ENCODE data around the gene SLC35G4. TPM values are rescaled to one million over a fixed set of nuclear protein-coding genes. Genes with fewer than 3 reads are reported as not detected.

SLC35G4 gene
- total RNA-seq, 1 experiment from 2014 or later, result not detected

- H3K4me1 ChIP-seq, result no peaks in the 10 kb centered on the region
- no peaks in the 10 kb centered on the region for H3K4me1 Mint-ChIP-seq (ENCODE audit: low read depth, unreplicated experiment)
- BruUV-seq (replicated peaks), result no TSS peak
- no peak overlapping the region for H3K4me3 ChIP-seq (ENCODE audit: low read depth, low read length)
- H3K4me3 Mint-ChIP-seq (ENCODE audit: unreplicated experiment), result no peak overlapping the region
- POLR2A ChIA-PET, result no interaction called here
- no peaks in the 10 kb centered on the region for H3K9me3 Mint-ChIP-seq (ENCODE audit: unreplicated experiment)
- no peak overlapping the region for H3K27ac Mint-ChIP-seq (ENCODE audit: unreplicated experiment)
- CTCF ChIA-PET, result no interaction called here
- no peak for DNase-seq
- no peaks in the 10 kb centered on the region for H3K36me3 ChIP-seq (ENCODE audit: control insufficient read depth, insufficient read depth, low read length)
- H3K27me3 Mint-ChIP-seq (ENCODE audit: insufficient read depth, unreplicated experiment), result peaks cover 30% of the 10 kb centered on the region
- H3K9me3 ChIP-seq, result no peaks in the 10 kb centered on the region
- no peaks in the 10 kb centered on the region for H3K36me3 Mint-ChIP-seq (ENCODE audit: insufficient read depth, unreplicated experiment)
- intact Hi-C loops (cut with micrococcal nuclease; ENCODE audit: unreplicated experiment), result no loop called here
- H3K27me3 ChIP-seq (replicated peaks; ENCODE audit: control insufficient read depth, insufficient read depth, low read length), result no peaks in the 10 kb centered on the region
- TF ChIP-seq CTCF (IDR thresholded peaks at IDR 0.05; ENCODE audit: insufficient read depth in 1 of 2, low read depth in 1 of 2, low read length in 1 of 2, severe bottlenecking in 1 of 2, unreplicated experiment in 1 of 2), result peak in 1 of 2 experiments; percentile 12
Observed at GRCh38 chr18:11570769-11571412, 38.5 kb upstream of the SLC35G4 start.

- no peaks in the 10 kb centered on the region for H3K9me3 ChIP-seq
- CTCF ChIA-PET, result no interaction called here
- H3K4me1 ChIP-seq, result no peaks in the 10 kb centered on the region
- no peak for DNase-seq
- H3K27ac Mint-ChIP-seq (ENCODE audit: unreplicated experiment), result no peak overlapping the region
- no peak overlapping the region for H3K4me3 ChIP-seq (ENCODE audit: low read depth, low read length)
- POLR2A ChIA-PET, result no interaction called here
- H3K36me3 Mint-ChIP-seq (ENCODE audit: insufficient read depth, unreplicated experiment), result no peaks in the 10 kb centered on the region
- peaks cover 28% of the 10 kb centered on the region for H3K27me3 Mint-ChIP-seq (ENCODE audit: insufficient read depth, unreplicated experiment)
- H3K27me3 ChIP-seq (replicated peaks; ENCODE audit: control insufficient read depth, insufficient read depth, low read length), result no peaks in the 10 kb centered on the region
- no peak for TF ChIP-seq CTCF (IDR thresholded peaks at IDR 0.05; ENCODE audit: insufficient read depth in 1 of 2, low read depth in 1 of 2, low read length in 1 of 2, severe bottlenecking in 1 of 2, unreplicated experiment in 1 of 2)
- H3K4me3 Mint-ChIP-seq (ENCODE audit: unreplicated experiment), result no peak overlapping the region
- intact Hi-C loops (cut with micrococcal nuclease; ENCODE audit: unreplicated experiment), result no loop called here
- no peaks in the 10 kb centered on the region for H3K9me3 Mint-ChIP-seq (ENCODE audit: unreplicated experiment)
- no peaks in the 10 kb centered on the region for H3K4me1 Mint-ChIP-seq (ENCODE audit: low read depth, unreplicated experiment)
- no peaks in the 10 kb centered on the region for H3K36me3 ChIP-seq (ENCODE audit: control insufficient read depth, insufficient read depth, low read length)
- no TSS peak for BruUV-seq (replicated peaks)
Observed at GRCh38 chr18:11572201-11572600, 37.2 kb upstream of the SLC35G4 start.

GRCh38 chr18:11574545-11574944, 34.9 kb upstream of the SLC35G4 start:
- no peak for DNase-seq
- BruUV-seq (replicated peaks), result no TSS peak
- no peaks in the 10 kb centered on the region for H3K4me1 Mint-ChIP-seq (ENCODE audit: low read depth, unreplicated experiment)
- H3K27me3 ChIP-seq (replicated peaks; ENCODE audit: control insufficient read depth, insufficient read depth, low read length), result no peaks in the 10 kb centered on the region
- no peaks in the 10 kb centered on the region for H3K36me3 Mint-ChIP-seq (ENCODE audit: insufficient read depth, unreplicated experiment)
- intact Hi-C loops (cut with micrococcal nuclease; ENCODE audit: unreplicated experiment), result no loop called here
- CTCF ChIA-PET, result no interaction called here
- H3K4me3 ChIP-seq (ENCODE audit: low read depth, low read length), result no peak overlapping the region
- H3K9me3 ChIP-seq, result no peaks in the 10 kb centered on the region
- H3K9me3 Mint-ChIP-seq (ENCODE audit: unreplicated experiment), result no peaks in the 10 kb centered on the region
- TF ChIP-seq CTCF (IDR thresholded peaks at IDR 0.05; ENCODE audit: insufficient read depth in 1 of 2, low read depth in 1 of 2, low read length in 1 of 2, severe bottlenecking in 1 of 2, unreplicated experiment in 1 of 2), result no peak
- POLR2A ChIA-PET, result no interaction called here
- H3K27ac Mint-ChIP-seq (ENCODE audit: unreplicated experiment), result no peak overlapping the region
- H3K4me3 Mint-ChIP-seq (ENCODE audit: unreplicated experiment), result no peak overlapping the region
- no peaks in the 10 kb centered on the region for H3K4me1 ChIP-seq
- H3K36me3 ChIP-seq (ENCODE audit: control insufficient read depth, insufficient read depth, low read length), result no peaks in the 10 kb centered on the region
- peaks cover 18% of the 10 kb centered on the region for H3K27me3 Mint-ChIP-seq (ENCODE audit: insufficient read depth, unreplicated experiment)
